K562 (cell line): ENCODE measurements around the gene IPO9.

ENCODE experiments used
- BRF2 ChIP-seq: IDR thresholded peaks from 3 replicates; pipeline ENCODE4 v1.6.1; 2011; ENCODE audit warnings: borderline replicate concordance, mild to moderate bottlenecking; ENCODE audit not compliant: insufficient read length, insufficient read depth
- CTCF ChIP-seq, 3 experiments: IDR thresholded peaks in 2 of 3; conservative IDR thresholded peaks in 1 of 3; 2 replicates each; pipeline ENCODE4 v1.5.1; 2011 to 2012; ENCODE audit warnings: low read length in 3 of 3, mild to moderate bottlenecking in 3 of 3, control low read depth in 2 of 3, improper control_type of control experiment in 1 of 3, inconsistent platforms in 1 of 3, low read depth in 1 of 3, mixed read lengths in 1 of 3, moderate library complexity in 1 of 3; ENCODE audit not compliant: insufficient read depth in 2 of 3
- DNMT1 ChIP-seq: fragments of 450-650 bp; IDR thresholded peaks from 2 replicates; pipeline ENCODE4 v1.6.1; 2016; ENCODE audit warnings: antibody characterized with exemption, mild to moderate bottlenecking
- E2F3 ChIP-seq: fragments of 250-450 bp; sonication (Bioruptor Pico); IDR thresholded peaks from 2 replicates; pipeline ENCODE4 v1.4.0; 2020; ENCODE audit warnings: mild to moderate bottlenecking
- E2F8 ChIP-seq: fragments of 450-650 bp; IDR thresholded peaks from 2 replicates; pipeline ENCODE4 v1.7.1; 2018; ENCODE audit warnings: mild to moderate bottlenecking, low read depth; ENCODE audit not compliant: partially characterized antibody
- NR2C2 ChIP-seq, 2 experiments: fragments of 200-800 bp in 1 of 2; sonication (Bioruptor generic) in 1 of 2; sonication (generic) in 1 of 2; formaldehyde crosslinking in 1 of 2; IDR thresholded peaks; 2 replicates each; pipeline versions ENCODE4 v1.6.1 to v1.8.0; 2016 to 2022; ENCODE audit warnings: mild to moderate bottlenecking in 1 of 2, missing compliant biosample characterization in 1 of 2, missing genetic modification characterization in 1 of 2, missing genetic modification reagents in 1 of 2
- PCBP1 ChIP-seq: fragments of 200-400 bp; formaldehyde crosslinking; IDR thresholded peaks from 2 replicates; pipeline ENCODE4 v1.6.1; 2018; ENCODE audit warnings: mild to moderate bottlenecking, low read depth, low read length; ENCODE audit not compliant: poor library complexity, severe bottlenecking
- POLR2A ChIP-seq: fragments of 450-650 bp; conservative IDR thresholded peaks from 2 replicates; pipeline ENCODE4 v1.6.1; 2016
- POLR2AphosphoS5 ChIP-seq: IDR thresholded peaks from 2 replicates; pipeline ENCODE4 v1.6.1; 2011; ENCODE audit warnings: mild to moderate bottlenecking, low read depth, low read length, moderate library complexity; ENCODE audit not compliant: control insufficient read depth, insufficient read depth
- PRDM10 ChIP-seq: fragments of 450-650 bp; IDR thresholded peaks from 2 replicates; pipeline ENCODE4 v1.6.1; 2018; ENCODE audit not compliant: partially characterized antibody
- TCF7L2 ChIP-seq: fragments of 150-350 bp; IDR thresholded peaks from 2 replicates; pipeline ENCODE4 v1.6.1; 2016; ENCODE audit warnings: low read depth, mild to moderate bottlenecking, low read length, moderate library complexity
- TSC22D4 ChIP-seq: fragments of 450-650 bp; IDR thresholded peaks from 2 replicates; pipeline ENCODE4 v1.6.1; 2016; ENCODE audit warnings: missing genetic modification characterization, missing biosample characterization, control low read depth
- YY1 ChIP-seq, 3 experiments: IDR thresholded peaks; 2 replicates each; pipeline ENCODE4 v1.6.1; 2011; ENCODE audit warnings: low read length in 2 of 3, mild to moderate bottlenecking in 2 of 3, moderate library complexity in 2 of 3, borderline replicate concordance in 1 of 3, control low read depth in 1 of 3, low read depth in 1 of 3; ENCODE audit not compliant: insufficient read depth in 3 of 3, insufficient replicate concordance in 2 of 3, control insufficient read depth in 1 of 3, insufficient read length in 1 of 3; ENCODE audit errors: extremely low read depth in 1 of 3
- ZNF280B ChIP-seq: fragments of 250-450 bp; sonication (Bioruptor Pico); IDR thresholded peaks from 2 replicates; pipeline ENCODE4 v1.5.1; 2021; ENCODE audit warnings: mild to moderate bottlenecking

GRCh38 chr1:201874672-201875071, 45.7 kb downstream of the IPO9 start:
- no peak for TF ChIP-seq TSC22D4 (tag)
- TF ChIP-seq TCF7L2 = no peak
- TF ChIP-seq POLR2A = no peak
- TF ChIP-seq PCBP1 = no peak
- peak; percentile 10; the same call in 1 of the 2 replicates for TF ChIP-seq POLR2AphosphoS5
- no peak for TF ChIP-seq BRF2
- TF ChIP-seq DNMT1 = no peak
- TF ChIP-seq YY1 (IDR thresholded peaks at IDR 0.05; ENCODE audit: borderline replicate concordance in 1 of 3, control insufficient read depth in 1 of 3, extremely low read depth in 1 of 3, insufficient read depth in 3 of 3, insufficient read length in 1 of 3, insufficient replicate concordance in 2 of 3, low read depth in 1 of 3, low read length in 2 of 3) = no peak
- TF ChIP-seq CTCF (IDR thresholded peaks at IDR 0.05 in 2 of 3, conservative IDR thresholded peaks at IDR 0.05 in 1 of 3; ENCODE audit: insufficient read depth in 2 of 3, low read depth in 1 of 3, low read length in 3 of 3) = no peak
- no peak for TF ChIP-seq ZNF280B (CRISPR knock-in tag)
- TF ChIP-seq PRDM10 = no peak
- TF ChIP-seq NR2C2 (CRISPR knock-in tag; IDR thresholded peaks at IDR 0.05) = no peak
- TF ChIP-seq NR2C2 (tag; IDR thresholded peaks at IDR 0.05) = no peak
- TF ChIP-seq E2F8 = no peak
- no peak for TF ChIP-seq E2F3 (CRISPR knock-in tag)
